D341Med (cell line): ENCODE data around the gene PTBP1.

Source experiments
- DNase-seq: peaks from one replicate; pipeline ENCODE4 v3.0.0; 2012; ENCODE audit warnings: low spot score

Gene PTBP1

DNA sequence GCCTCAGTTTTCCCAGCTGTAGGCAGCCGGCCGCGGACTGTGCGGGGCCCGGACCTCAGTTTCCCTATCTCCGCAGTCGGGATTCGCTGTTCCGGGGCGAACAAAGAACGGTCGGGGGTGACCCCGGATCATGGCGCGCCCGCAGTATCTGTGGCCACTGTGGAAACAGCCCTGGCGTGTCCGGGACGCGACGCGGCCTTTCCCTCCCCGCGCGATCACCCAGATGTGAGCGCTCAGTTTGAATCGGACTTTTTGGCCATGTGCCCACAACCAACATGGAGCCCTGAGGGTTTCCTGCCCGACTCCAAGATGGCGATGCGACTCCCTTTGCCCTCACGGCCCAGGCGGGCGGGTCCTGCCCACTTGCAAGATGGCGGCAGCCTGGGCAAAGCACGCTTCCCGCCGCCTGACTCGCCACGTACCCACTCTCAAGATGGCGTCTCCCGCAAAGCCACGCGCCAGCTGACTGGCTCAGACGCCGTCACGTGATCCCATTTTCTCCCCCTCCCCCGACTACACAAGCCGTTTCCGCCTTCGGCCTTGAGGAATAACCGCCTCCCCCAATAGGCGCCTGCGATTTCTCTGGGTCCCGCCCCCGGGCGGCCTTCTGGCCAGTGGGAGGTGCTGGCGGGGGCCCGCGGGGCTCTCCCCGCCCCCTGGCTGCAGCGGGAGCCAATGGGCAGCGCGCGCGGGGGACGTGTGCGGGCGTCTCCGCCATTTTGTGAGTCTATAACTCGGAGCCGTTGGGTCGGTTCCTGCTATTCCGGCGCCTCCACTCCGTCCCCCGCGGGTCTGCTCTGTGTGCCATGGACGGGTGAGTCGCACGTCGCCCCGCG, at the start of gene PTBP1:
Gene PTBP1, plus strand, starts transcription at position 761 of the 836 bp plus-strand sequence. Its CDS starts 46 bp downstream, at position 807.
- peak; percentile 99 for DNase-seq

DNA sequence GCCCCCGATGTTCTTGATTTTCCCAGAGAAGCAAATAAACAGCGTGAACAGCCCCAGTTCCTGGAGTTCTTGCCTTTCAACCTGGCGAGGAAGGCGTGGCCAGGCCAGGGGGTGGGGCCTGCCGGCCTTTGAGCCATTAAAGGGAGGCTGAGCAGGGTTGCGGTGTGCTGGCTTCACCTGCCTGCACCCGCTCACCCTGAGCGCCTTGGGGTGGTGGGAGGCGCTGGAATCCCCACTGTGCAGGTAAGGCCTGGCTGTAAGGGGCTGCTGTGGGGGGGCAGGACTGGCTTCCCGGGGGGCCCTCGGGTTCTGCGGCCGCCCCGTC, 49.0 kb upstream of the PTBP1 start:
- no peak for DNase-seq

DNA sequence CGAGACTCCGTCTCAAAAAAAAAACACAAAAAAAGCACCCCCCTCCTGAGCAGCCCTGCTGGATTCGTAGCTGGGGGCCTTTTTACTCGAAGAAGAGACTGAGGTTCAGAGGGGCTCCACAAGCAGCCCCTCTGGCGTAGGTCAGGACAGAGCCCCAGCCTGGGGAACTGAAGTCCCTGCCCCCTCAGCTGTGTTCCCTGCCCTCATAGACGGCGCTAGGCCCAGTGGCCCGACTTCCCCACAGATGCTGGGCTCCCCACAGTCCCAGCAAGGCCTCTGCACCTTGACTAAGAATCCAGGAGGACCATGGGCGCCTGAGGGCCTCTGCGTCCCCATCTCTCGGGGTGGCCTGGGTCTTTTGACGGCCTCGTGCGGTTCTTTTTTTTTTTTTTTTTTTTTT, 47.4 kb upstream of the PTBP1 start:
- DNase-seq = no peak

DNA sequence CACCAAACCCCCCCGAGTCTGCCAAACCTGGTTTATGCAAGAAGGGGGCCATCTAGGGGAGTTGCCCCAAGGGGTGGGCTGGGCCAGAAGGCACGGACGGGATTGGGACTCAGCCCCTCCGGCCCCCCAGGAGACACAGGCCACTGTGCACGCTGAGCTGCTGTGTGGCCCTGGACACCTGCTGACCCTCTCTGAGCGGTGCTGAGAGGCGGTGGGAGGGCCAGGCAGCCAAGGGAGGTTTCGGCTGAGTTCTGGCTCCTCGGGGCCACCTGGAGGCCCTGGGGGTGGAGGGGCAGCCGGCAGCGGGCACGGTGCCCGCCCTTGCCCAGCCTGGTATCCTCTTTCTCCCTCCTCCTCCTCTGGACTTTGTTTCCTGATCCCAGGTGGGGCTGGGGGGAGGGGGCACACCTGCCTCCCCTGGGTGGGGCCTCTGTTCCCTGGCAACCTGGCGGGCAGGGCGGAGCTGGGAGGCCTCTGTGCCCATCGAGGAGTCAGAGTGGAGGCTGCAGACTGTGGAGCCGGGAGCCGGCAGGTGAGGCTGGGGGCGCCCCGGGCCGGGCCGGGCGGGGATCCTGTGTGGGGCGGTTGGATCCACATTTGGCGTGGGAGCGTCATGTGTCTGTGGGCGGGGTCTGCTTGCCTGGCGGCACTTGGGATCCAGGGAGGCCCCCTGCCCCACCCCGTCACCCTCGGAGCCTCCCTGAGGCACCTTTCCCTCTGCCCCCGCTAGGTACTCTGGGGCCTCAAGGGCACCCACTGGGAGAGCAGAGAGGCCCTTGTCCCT, 46.4 kb upstream of the PTBP1 start, which contains the start of gene MISP:
Gene MISP, plus strand, starts transcription at position 473 of the 784 bp plus-strand sequence. CDS start 5,835 bp downstream, outside the sequence.
- DNase-seq = no peak

DNA sequence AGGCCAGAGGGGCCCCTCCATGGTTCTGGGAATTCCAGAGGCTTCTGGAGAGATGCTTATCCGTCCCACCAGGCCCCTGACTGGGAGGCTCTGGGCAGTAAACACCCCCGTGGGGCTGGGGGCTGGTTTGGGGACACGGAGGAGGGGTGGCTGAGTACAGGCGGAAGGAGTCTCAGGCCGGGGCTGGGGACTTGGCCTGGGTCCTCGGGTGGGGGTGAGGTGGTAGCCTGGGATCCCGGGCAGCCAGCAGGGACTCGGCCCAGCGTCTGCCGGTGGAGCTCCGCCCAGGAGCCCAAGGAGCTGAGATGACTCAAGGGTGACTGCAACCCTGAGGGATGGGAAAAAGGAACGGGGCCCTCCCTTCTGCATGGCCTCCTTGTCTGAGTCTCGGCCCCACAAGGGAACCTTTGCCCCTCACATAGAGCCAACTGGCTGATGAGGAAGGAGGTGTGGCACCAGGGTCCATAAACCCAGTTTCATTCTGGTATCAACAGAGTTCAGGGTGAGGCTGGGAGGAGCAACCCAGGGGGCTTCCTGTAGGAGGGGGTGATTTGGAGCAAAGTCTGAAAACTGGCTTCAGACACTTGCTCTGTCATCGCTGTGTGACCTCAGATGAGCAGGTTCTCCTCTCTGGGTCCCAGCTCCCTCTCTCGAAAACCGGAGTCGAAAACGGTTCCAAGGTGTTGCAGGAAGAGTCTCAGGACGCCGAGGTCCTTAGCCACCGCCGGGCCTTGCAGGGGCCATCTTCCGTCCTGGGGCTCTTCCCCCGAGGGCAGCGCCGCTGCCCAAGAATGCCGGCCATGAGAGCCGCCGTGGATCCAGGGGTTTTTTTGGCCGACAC, 45.5 kb upstream of the PTBP1 start:
- DNase-seq = no peak

DNA sequence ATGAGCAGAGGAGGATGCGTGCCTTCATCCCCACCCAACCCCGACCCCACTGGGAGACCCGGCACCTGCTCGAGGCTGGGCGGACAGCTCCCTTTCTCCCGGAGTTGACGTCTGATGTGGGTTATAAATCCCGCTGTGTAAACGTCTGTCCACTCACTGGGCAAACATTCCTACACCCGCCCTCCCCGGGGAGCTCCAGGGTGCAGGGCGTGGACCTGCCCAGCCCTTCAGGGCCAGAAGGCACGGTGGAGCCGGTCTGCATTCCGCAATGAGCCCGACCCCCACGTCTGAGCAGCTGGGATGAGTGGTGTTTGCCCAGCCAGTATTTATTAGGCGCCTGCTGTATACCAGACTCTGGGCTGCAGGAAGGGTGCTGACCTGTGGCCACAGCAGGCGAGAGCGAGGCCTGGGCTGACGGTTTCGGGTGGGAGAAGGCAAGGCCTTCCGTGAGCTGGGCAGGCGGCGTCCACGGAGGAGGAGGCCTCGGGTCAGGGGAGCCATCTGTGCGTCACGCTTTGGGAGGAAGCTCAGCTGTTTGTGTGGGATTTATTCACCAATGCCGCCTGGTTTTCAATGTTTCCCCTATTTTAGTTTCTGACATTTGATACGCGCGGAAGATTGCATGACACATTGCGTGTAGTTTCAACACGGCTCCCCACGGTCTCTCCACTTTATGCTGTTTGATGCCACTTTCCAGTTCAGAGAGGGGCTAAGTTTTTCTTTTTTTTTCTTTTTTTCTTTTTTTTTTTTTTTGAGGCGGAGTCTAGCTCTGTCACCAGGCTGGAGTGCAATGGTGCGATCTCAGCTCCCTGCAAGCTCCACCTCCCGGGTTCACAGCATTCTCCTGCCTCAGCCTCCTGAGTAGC, 44.4 kb upstream of the PTBP1 start:
- DNase-seq = no peak

DNA sequence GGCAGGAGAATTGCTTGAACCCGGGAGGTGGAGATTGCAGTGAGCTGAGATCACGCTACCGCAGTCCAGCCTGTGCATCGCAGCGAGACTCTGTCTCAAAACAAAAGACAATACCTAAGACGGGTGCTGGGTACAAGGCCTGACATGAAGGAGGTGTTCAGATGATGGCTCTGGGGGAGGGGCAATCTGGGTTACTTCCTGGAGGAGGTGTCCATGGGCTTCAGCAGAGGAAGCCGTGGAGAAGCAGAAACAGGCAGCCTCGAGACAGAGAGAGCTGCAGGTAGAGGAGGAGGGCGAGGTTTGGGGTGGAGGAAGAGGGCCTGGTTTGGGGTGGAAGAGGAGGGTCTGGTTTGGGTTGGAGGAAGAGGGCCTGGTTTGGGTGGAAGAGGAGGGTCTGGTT, 42.7 kb upstream of the PTBP1 start:
- no peak for DNase-seq

DNA sequence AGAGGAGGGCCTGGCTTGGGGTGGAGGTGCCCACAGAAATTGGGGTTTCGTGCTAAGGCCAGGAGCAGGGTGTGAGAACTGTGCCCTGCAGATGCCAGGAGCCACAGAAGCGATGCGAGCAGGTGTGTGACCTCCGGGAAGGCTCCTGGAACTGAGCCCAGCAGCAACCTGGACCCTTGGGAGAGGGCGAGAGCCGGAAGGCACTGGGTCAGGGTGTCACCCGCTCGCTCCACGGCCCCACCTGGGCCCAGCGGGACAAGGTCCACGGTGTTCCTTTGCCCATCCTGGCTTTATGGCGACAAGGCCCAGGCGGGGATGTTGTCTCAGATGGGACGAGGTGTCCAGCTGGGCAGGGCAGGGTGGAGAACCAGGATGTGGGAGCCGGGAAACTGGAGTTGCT, 42.2 kb upstream of the PTBP1 start:
- no peak for DNase-seq

DNA sequence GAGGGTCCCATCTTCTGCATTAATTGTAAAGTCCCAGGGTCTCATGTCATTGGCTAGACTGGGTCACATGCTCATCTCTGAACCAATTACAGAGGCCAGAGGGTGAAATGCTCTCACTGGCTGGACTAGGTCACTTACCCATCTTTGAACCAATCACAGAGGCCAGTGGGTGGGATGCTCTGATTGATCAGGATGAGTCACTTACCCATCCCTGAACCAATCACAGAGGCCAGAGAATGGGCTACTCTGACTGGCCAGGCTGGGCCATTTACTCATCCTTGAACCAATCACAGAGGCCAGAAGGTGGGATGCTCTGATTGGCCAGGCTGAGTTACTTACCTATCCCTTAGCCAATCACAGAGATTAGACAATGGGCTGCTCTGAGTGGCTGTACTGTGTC, 41.0 kb upstream of the PTBP1 start:
- DNase-seq = no peak

DNA sequence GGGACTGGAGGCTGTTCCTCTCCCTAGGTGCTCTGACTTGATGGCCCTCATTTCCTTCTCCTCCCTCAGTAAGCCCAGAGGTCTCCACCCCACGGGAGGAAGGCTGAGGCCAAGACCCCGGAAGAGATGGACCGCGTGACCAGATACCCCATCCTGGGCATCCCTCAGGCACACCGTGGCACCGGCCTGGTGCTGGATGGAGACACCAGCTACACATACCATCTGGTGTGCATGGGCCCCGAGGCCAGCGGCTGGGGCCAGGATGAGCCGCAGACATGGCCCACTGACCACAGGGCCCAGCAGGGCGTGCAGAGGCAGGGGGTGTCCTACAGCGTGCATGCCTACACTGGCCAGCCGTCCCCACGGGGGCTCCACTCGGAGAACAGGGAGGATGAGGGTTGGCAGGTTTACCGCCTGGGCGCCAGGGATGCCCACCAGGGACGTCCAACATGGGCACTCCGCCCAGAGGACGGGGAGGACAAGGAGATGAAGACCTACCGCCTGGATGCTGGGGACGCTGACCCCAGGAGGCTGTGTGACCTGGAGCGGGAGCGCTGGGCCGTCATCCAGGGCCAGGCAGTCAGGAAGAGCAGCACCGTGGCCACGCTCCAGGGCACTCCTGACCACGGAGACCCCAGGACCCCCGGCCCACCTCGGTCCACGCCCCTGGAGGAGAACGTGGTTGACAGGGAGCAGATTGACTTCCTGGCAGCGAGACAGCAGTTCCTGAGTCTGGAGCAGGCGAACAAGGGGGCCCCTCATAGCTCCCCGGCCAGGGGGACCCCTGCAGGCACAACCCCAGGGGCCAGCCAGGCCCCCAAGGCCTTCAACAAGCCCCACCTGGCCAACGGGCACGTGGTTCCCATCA, 40.2 kb upstream of the PTBP1 start:
- no peak for DNase-seq

DNA sequence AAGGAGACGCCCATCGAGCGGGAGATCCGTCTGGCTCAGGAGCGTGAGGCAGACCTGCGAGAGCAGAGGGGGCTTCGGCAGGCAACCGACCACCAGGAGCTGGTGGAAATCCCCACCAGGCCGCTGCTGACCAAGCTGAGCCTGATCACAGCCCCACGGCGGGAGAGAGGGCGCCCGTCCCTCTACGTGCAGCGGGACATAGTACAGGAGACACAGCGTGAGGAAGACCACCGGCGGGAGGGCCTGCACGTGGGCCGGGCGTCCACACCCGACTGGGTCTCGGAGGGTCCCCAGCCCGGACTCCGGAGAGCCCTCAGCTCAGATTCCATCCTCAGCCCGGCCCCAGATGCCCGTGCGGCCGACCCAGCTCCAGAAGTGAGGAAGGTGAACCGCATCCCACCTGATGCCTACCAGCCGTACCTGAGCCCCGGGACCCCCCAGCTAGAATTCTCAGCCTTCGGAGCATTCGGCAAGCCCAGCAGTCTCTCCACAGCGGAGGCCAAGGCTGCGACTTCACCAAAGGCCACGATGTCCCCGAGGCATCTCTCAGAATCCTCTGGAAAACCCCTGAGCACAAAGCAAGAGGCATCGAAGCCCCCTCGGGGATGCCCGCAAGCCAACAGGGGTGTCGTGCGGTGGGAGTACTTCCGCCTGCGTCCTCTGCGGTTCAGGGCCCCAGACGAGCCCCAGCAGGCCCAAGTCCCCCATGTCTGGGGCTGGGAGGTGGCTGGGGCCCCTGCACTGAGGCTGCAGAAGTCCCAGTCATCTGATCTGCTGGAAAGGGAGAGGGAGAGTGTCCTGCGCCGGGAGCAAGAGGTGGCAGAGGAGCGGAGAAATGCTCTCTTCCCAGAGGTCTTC, 39.2 kb upstream of the PTBP1 start:
- no peak for DNase-seq

DNA sequence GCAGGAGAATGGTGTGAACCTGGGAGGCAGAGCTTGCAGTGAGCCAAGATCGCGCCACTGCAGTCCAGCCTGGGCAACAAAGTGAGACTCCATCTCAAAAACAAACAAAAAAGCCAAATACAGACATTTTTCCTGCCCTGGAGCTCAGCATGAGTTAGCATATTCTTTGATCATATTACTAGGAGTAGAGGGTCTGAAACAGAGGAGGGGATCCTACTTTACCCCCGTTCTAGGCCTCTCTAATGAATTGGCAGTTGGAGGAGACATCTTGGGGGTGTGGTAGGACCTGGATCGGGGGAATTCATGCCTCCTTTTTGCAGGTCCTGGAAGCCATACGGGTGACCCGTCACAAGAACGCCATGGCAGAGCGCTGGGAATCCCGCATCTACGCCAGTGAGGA, 34.1 kb upstream of the PTBP1 start:
- no peak for DNase-seq

DNA sequence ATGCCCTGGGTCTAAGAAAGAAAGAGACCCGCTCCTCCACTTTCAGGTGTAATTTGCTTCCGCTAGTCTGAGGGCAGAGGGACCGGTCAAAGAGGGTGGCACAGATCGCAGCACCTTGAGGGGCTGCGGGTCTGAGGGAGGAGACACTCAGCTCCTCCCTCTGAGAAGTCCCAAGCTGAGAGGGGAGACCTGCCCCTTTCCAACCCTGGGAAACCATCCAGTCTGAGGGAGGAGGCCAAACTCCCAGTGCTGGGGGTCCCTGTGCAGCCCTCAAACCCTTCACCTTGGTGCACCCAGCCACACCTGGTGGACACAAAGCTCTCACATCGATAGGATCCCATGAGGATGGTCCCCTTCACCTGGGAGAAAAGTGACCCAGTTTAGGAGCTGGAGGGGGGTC, 33.4 kb upstream of the PTBP1 start:
- DNase-seq = no peak

DNA sequence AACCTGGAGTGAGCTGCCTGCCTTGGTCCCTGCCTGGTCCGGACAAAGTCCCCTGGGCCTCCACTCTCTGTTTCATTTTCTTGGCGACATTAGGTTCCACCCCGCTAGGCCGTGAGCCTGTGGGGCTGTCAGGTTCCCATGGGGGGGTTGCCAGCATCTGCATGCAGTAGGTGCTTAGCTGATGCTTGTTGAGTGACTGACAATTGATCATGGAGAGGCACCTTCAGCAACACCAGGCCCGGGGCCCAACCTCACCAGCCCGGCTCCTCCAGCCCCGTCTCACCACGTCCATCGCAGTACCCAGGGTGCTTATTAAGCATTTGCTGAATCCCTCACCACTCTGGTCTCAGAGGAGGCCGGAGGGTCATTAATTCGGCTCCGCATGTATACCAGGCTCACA, 33.0 kb upstream of the PTBP1 start:
- DNase-seq = no peak

DNA sequence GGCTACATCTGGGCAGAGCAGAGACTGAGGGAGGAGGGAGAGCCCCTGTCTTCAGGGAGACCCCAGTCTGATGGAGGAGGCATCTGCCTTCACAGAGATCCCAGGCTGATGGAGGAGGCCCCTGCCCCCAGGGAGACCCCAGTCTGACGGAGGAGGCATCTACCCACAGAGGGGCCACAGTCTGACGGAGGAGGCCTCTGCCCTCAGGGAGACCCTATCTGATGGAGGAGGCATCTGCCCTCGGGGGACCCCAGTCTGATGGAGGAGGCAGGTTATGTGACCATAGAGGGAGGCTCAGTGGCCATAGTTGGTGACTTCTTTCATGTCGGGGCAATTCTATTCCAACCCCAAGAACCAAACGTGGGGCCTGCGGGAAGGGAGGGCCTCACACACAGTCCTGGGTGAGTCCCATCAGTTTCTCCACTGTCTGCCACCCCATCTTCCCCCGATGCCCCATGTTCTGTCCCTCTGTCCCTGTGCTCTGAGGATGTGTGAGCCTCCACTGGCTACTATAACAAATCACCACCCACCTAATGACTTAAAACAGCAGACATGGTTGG, 32.0 kb upstream of the PTBP1 start:
- DNase-seq = no peak

DNA sequence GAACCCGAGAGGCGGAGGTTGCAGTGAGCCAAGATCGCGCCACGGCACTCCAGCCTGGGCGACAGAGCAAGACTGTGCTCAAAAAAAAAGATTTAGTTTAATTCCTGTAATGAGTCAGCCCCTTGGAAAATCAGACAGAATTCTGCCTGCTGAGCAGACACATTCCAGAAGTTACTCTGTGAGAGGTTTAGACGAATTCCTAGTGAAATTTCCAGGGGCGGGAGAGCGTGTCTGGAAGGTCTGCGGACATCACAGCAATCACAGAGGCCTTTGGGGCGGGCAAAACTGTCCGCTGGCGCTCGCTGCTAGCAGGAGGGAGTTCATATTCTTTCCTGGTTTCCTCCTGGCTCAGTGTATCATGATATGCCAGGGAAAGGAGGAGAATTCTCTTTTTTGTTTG, 28.8 kb upstream of the PTBP1 start:
- no peak for DNase-seq

DNA sequence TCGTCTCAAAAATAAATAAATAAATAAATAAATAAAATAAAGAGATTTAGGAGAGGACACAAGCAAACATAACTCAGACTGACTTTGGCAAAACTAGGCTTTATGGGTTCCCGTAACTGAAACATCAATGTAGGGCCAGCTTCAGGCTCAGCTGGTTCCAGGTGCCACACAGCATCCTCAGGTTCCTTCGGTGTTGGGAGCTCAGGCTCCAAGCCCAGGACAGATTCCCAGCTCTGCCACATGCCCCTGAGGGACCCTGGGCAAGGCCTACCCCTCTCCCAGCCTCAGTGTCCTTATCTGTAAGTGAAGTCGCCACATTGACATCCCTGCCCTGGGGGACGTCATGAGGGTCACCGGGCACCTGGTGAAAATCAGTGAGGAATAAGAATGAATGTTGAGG, 27.6 kb upstream of the PTBP1 start:
- no peak for DNase-seq

DNA sequence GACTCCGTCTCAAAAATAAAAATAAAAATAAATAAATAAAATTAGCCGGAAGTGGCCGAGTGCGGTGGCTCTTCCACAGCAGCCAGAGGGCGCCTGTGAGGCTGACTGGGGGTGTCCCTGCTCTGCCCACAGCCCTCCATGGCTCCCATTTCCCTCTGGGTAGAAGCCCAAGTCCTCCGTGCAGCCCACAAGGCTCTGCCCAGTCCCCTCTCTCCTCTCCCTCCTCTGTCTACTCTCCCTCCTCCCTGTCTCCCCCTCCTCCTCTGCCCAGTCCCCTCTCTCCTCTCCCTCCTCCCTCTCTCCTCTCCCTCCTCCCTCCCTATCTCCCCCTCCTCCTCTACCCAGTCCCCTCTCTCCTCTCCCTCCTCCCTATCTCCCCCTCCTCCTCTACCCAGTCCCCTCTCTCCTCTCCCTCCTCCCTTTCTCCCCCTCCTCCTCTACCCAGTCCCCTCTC, 25.9 kb upstream of the PTBP1 start:
- DNase-seq = peak; percentile 80

DNA sequence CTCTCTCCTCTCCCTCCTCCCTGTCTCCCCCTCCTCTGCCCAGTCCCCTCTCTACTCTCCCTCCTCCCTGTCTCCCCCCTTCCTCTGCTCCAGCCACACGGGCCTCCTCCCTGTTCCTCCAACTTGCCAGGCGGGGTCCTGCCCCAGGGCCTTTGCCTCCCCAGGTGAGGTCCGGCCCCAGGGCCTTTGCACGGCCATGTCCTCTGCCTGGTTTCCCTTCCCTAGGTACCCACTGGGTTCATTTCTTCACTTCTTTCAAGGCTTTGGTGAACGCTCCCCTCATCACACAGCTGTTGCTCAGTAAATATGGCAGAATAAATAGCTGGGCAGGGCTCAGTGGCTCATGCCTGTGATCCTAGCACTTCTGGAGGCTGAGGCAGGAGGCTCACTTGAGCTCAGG, 25.2 kb upstream of the PTBP1 start:
- DNase-seq = no peak
